Renal cortex interstitium (tissue), 11 donors: ENCODE results near the gene RHO. TPM values are rescaled to one million over a fixed set of nuclear protein-coding genes. Genes with fewer than 3 reads are reported as not detected.

Experiments
- DNase-seq, 11 donors: peaks; one replicate each; pipeline ENCODE4 v3.0.0-alpha.2; 2013; ENCODE audit warnings: low read depth in 9 of 11, low spot score in 4 of 11; ENCODE audit errors: extremely low read depth in 1 of 11
- polyA plus RNA-seq, 3 donors: library from polyadenylated mRNA; unstranded; fragments of 120-200 nt; gene quantifications; one replicate each; pipeline ENCODE4 v1.2.1, GENCODE V29; 2013; ENCODE audit not compliant: insufficient read length in 3 of 3

The RHO gene
- polyA plus RNA-seq, 3 donors: 0.04 to 0.09 (median 0.08) TPM

DNA sequence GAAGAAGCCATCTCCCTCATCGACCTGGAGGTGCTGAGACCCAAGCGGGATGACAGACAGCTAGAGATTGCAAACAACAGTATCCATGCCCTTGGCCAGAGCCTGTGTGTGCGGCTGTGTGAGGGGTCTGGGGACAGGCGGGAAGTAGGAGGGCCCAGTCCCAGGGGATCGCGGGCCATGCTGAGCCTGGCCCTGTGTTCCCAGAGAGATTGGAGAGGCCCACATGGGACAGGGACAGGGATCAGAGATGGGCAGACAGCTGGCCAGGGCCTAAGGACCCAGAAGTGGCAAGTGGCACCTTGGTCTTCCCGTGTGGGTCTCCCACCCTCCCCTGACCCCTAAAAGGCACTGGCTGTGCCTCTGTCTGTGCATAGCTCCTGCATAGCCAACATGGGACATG lies 10.9 kb upstream of the RHO start:
- DNase-seq: no peak

DNA sequence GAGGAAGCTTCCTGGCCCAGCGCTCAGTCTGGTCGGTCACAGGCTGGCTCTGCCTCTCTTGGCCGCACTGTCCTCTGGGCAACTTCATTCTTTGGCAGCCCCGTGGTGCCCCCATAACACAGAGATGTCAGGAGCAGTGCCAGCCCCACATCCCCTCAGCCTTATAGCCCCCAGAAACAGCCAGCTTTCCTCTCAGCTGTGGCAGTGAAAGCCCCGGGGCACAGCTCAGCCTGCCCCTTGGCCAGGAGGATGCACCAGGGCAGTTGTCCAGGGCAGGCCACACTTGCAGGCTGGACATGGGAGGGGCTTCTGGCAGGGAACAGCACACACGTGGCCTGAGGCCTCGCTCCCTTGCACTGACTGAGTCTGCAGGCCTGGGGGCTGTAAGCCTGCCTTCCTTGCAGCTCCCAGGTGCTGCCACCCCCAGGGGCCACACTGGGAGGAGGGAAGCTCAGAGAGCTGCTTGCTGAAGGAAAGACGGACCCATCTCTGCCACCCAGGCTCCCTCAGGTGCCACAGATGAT lies 10.3 kb upstream of the RHO start:
- no peak for DNase-seq

DNA sequence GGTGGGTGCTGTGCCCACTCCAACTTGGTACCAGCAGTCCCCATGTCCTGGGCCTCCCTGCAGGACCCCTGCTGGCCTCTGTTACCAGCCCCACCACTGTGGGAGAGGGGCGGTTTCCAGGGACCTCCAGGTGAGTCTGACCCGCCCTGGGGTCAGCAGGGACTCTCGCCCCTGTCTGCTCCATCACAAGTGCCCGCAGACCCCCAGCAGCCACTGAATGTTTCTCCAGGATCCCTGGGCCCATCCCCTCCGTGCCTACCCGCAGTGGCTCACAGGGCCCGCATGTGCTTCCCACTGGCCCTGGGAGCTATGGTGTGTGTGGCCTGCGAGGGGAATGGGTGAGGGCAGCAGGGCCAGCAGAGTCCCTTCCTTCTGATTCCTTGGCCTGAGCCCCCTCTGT lies 9.9 kb upstream of the RHO start:
- DNase-seq: no peak

DNA sequence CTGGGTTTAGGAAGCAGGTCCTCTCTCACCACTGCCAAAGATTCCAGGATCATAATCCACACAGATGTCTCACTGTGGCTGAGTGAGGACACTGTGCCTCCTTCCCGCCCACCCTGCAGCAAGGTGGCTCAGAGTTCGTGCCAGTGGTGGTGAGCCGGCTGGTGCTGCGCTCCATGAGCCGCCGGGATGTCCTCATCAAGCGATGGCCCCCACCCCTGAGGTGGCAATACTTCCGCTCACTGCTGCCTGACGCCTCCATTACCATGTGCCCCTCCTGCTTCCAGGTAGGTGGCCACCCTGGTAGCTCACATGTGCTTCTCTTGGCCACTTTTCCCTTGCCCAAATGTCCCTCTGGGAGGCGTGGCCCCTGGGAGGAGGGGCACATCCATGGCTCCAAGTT lies 9.0 kb upstream of the RHO start:
- DNase-seq: no peak

DNA sequence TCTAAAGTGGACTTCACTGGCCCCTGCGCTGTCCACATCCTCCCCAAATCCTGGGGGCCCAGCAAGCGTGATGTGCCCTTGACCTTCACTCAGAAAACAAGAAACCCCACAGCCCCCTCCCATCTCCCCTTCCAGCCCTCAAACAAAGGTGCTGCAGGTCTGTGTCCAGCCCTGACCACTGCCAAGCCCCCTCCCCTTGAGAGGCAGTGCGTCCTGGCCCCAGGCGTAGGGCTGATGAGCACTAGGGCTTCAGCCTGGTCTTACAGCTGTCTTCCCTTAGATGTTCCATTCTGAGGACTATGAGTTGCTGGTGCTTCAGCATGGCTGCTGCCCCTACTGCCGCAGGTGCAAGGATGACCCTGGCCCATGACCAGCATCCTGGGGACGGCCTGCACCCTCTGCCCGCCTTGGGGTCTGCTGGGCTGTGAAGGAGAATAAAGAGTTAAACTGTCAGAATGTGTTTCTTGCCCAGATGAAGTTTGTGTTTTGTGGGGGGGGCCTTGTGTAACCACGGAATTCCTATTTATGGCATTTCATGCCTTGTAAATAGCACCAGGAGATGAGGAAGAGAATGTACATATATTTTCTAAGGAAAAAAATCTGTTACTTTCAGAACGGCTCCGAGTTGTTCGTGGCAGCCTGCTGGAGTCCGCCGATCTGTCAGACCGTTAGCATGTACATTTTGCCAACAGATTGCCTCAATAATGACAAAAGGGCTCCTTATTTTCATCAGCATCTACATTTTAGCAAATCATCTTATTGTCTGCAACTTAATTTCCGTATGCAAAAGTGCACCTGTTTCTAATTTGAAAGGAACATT lies 8.3 kb upstream of the RHO start:
- no peak for DNase-seq

DNA sequence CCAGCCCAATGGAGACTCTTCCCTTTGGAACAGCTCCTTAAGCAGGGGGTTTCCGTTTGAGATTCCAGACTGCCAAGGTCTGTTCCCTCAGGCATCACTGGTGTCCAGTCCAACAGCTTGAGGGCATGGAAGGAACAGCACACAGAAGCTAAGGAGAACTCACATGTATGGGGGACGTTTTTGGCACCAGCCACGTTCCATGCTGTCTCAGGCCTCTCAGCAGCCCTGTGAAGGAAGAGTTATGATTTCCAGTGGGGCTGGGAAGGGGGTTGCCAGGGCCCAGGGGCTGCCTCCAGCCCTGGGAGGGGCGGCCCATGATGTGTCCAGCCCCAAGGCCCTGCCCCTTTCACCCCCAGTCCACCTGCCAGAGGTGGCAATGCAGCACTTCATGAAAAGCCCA lies 7.5 kb upstream of the RHO start:
- DNase-seq: no peak

DNA sequence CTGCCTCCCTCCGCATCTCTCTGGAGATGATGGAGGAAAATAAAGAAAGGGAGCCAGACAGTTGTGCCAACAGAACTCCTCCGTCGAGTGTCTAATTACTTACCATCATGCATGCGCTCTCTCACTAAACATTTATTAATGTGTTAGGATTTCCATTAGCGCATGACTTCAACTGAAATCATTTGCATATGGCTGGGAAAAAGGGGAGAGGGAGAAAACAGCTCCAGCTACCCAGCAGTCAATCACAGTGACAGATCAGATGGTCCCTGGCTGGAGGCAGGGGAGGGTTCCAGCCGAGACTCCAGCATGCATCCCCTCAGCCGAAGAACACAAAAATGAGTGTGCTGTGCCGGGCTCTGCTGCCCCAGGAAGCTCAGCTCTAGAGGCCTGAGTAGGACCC lies 6.8 kb upstream of the RHO start:
- DNase-seq: no peak

DNA sequence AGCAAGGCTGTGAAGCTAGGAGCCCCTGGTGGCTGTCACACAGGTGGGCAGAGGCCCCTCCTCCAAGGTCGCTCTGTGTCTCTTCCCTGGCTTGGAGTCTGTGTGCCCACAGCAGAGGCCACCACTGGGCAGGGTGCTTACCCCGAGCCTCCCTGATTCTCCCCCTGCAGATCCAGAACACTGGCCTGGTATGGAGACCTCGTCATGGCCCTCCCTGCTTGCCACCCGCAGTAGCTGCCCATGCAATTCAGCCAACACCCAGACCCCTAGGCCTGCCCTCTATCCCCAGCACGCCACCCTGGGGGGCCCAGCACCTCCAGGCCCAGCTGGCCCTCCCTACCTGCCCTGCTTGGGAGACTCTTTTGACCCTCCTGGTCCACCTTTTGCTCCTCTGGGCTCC lies 5.5 kb upstream of the RHO start:
- no peak for DNase-seq

DNA sequence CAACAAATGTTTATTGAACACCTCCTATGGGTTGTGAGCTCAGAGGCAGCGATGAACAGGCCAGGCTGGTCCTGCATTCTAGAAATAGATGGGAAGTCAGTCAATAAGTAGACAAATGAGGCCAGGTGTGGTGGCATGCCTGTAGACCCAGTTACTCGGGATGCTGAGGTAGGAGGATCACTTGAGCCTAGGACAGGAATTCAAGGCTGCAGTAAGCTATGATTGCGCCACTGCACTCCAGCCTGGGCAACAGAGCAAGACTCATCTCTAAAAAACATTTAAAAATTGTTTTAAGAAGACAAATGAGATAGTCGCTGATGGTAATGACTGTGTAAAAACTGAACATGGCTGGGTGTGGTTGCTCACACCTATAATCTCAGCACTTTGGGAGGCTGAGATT lies 4.4 kb upstream of the RHO start:
- no peak for DNase-seq

DNA sequence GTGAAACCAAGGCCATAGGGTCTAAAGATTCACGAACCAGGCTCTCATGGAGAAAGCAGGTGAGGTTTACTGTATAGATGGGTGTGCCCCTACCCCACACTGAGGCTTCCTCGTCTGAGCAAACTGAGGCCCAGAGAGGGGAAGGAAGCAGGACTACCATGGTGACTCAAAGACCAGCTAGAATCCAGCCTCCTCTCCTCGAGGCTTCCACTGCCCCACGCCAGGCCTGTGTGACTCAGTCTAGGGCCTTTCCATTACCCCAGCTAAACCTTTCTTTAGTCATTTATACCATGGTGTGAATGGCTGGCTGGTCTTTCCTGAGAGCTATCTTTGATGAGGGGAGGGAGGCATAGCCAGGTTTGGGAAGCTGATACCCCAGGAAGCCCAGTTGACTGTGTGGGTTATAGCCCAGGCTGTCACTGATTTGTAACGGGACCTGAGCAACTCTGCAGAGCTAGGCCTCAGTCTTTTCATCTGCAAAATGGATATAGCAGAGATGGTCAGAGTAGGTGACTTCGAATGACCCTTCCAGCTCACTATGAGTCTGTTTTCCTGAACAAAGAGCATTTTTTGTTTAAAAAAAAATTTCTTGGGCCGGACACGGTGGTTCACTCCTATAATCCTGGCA lies 3.0 kb upstream of the RHO start:
- no peak for DNase-seq

DNA sequence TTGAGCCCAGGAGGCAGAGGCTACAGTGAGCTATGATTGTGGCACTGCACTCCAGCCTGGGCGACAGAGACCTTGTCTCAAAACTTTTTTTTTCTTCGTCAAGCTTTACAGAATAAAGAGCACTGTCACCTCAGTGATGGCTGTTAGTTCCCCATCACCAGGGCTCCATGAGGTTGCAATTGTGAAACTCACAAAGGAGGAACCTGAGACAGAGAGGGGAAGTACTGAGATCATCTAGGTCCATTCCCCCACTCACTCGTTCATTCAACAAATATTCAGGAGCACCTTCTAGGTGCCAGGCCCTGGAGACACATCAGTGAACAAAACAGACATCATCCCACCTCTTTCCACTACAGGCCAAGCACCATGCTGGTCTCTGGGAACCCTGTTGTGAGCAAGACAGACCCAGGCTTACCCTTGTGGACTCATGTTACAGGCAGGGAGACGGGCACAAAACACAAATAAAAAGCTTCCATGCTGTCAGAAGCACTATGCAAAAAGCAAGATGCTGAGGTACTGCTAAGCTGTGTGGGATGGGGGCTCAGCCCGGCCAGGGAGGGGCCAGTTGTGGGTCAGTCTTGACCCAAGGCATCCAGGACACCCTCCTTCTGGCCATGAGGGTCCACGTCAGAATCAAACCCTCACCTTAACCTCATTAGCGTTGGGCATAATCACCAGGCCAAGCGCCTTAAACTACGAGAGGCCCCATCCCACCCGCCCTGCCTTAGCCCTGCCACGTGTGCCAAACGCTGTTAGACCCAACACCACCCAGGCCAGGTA lies 2.1 kb upstream of the RHO start:
- no peak for DNase-seq

DNA sequence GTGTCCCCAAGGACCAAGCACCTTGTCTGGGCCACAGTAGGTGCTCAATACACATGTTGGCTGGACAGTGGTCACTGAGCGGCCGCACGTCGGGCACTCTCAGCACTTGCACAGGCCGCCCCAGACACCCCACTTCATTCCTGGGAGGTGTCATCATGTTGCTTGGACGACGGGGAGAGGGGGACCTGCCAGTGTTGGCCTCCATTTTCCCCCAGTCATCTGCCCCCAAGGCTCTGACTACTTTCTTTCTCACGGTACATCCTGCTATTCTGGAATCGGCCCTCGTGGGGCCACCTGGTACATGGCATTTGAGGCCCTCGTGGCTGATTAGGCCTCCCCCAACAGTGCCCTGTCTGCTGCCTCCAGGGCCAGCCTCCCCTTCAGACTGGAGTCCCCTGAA lies 1.2 kb upstream of the RHO start:
- DNase-seq: no peak

DNA sequence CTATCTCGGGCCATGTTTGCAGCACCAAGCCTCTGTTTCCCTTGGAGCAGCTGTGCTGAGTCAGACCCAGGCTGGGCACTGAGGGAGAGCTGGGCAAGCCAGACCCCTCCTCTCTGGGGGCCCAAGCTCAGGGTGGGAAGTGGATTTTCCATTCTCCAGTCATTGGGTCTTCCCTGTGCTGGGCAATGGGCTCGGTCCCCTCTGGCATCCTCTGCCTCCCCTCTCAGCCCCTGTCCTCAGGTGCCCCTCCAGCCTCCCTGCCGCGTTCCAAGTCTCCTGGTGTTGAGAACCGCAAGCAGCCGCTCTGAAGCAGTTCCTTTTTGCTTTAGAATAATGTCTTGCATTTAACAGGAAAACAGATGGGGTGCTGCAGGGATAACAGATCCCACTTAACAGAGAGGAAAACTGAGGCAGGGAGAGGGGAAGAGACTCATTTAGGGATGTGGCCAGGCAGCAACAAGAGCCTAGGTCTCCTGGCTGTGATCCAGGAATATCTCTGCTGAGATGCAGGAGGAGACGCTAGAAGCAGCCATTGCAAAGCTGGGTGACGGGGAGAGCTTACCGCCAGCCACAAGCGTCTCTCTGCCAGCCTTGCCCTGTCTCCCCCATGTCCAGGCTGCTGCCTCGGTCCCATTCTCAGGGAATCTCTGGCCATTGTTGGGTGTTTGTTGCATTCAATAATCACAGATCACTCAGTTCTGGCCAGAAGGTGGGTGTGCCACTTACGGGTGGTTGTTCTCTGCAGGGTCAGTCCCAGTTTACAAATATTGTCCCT lies 1.2 kb downstream of the RHO start:
- DNase-seq: no peak

DNA sequence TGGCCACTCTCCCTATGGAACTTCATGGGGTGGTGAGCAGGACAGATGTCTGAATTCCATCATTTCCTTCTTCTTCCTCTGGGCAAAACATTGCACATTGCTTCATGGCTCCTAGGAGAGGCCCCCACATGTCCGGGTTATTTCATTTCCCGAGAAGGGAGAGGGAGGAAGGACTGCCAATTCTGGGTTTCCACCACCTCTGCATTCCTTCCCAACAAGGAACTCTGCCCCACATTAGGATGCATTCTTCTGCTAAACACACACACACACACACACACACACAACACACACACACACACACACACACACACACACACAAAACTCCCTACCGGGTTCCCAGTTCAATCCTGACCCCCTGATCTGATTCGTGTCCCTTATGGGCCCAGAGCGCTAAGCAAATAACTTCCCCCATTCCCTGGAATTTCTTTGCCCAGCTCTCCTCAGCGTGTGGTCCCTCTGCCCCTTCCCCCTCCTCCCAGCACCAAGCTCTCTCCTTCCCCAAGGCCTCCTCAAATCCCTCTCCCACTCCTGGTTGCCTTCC lies 1.9 kb downstream of the RHO start:
- peak in 3 of 11 donors; percentile 21 to 52 (median 26) for DNase-seq

DNA sequence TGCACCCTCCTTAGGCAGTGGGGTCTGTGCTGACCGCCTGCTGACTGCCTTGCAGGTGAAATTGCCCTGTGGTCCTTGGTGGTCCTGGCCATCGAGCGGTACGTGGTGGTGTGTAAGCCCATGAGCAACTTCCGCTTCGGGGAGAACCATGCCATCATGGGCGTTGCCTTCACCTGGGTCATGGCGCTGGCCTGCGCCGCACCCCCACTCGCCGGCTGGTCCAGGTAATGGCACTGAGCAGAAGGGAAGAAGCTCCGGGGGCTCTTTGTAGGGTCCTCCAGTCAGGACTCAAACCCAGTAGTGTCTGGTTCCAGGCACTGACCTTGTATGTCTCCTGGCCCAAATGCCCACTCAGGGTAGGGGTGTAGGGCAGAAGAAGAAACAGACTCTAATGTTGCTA lies 2.4 kb downstream of the RHO start:
- no peak for DNase-seq

DNA sequence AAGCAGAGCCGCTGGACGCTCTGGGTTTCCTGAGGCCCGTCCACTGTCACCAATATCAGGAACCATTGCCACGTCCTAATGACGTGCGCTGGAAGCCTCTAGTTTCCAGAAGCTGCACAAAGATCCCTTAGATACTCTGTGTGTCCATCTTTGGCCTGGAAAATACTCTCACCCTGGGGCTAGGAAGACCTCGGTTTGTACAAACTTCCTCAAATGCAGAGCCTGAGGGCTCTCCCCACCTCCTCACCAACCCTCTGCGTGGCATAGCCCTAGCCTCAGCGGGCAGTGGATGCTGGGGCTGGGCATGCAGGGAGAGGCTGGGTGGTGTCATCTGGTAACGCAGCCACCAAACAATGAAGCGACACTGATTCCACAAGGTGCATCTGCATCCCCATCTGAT lies 3.3 kb downstream of the RHO start:
- no peak for DNase-seq

DNA sequence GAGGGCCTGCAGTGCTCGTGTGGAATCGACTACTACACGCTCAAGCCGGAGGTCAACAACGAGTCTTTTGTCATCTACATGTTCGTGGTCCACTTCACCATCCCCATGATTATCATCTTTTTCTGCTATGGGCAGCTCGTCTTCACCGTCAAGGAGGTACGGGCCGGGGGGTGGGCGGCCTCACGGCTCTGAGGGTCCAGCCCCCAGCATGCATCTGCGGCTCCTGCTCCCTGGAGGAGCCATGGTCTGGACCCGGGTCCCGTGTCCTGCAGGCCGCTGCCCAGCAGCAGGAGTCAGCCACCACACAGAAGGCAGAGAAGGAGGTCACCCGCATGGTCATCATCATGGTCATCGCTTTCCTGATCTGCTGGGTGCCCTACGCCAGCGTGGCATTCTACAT lies 3.8 kb downstream of the RHO start:
- DNase-seq: no peak

DNA sequence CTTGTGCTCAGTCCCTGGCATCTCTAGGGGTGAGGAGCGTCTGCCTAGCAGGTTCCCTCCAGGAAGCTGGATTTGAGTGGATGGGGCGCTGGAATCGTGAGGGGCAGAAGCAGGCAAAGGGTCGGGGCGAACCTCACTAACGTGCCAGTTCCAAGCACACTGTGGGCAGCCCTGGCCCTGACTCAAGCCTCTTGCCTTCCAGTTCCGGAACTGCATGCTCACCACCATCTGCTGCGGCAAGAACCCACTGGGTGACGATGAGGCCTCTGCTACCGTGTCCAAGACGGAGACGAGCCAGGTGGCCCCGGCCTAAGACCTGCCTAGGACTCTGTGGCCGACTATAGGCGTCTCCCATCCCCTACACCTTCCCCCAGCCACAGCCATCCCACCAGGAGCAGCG lies 5.0 kb downstream of the RHO start:
- DNase-seq: no peak

DNA sequence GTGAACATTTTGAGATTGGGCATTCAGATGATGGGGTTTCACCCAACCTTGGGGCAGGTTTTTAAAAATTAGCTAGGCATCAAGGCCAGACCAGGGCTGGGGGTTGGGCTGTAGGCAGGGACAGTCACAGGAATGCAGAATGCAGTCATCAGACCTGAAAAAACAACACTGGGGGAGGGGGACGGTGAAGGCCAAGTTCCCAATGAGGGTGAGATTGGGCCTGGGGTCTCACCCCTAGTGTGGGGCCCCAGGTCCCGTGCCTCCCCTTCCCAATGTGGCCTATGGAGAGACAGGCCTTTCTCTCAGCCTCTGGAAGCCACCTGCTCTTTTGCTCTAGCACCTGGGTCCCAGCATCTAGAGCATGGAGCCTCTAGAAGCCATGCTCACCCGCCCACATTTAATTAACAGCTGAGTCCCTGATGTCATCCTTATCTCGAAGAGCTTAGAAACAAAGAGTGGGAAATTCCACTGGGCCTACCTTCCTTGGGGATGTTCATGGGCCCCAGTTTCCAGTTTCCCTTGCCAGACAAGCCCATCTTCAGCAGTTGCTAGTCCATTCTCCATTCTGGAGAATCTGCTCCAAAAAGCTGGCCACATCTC lies 6.1 kb downstream of the RHO start:
- DNase-seq: peak in 5 of 11 donors; percentile 22 to 41 (median 37)
